GM12865 (cell line): Measurements from ENCODE around the gene EXOC3L2.
"Not testable (repeated sequence)": the region's sequence is repeated elsewhere in the genome, so short reads cannot be mapped to it uniquely, and the experiment has no call there.

ENCODE experiments used
- DNase-seq: peaks from one replicate; pipeline ENCODE4 v3.0.0; 2010; ENCODE audit warnings: low read depth
- H3K4me3 ChIP-seq: 2 replicates; pipeline ENCODE4 v1.5.1; 2011; ENCODE audit warnings: mild to moderate bottlenecking, low read depth, low read length, control low read depth
- CTCF ChIP-seq: IDR thresholded peaks from 2 replicates; pipeline ENCODE4 v1.5.1; 2011; ENCODE audit warnings: low read length, control low read depth, low read depth, inconsistent platforms; ENCODE audit not compliant: insufficient read depth; ENCODE audit errors: missing control alignments

The EXOC3L2 gene

GRCh38 chr19:45271098-45271734 lies 26.0 kb upstream of the EXOC3L2 start:
- DNase-seq, result no peak
- TF ChIP-seq CTCF, result no peak
- H3K4me3 ChIP-seq, result no peak overlapping the region

- H3K4me3 ChIP-seq, DNase-seq: not testable (repeated sequence)
These were observed 24.7 kb upstream of the EXOC3L2 start for GRCh38 chr19:45269939-45270338.

- DNase-seq, result no peak
- TF ChIP-seq CTCF, result no peak
- no peak overlapping the region for H3K4me3 ChIP-seq
These were observed 22.1 kb upstream of the EXOC3L2 start for GRCh38 chr19:45267296-45267695.

- no peak for DNase-seq
- no peak for TF ChIP-seq CTCF
- H3K4me3 ChIP-seq, result no peak overlapping the region
These were observed 20.2 kb upstream of the EXOC3L2 start for GRCh38 chr19:45265375-45265774.

GRCh38 chr19:45264781-45265317 lies 19.6 kb upstream of the EXOC3L2 start:
- no peak overlapping the region for H3K4me3 ChIP-seq
- no peak for TF ChIP-seq CTCF
- no peak for DNase-seq

DNA sequence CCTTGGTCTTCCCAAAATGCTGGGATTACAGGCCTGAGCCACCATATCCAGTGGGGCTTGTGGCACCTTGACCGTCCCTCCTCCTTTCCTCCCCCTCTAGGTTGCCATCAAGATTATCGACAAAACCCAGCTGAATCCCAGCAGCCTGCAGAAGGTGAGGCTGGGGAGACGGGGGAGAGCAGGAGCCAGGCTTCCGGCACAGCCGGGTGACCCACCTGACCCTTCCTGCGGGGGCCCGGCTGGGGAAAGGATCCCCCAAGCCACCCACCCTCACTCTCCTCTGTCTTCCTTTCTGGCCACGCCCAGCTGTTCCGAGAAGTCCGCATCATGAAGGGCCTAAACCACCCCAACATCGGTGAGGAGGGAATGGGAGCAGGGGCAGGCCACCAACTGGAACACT lies 17.8 kb upstream of the EXOC3L2 start:
- TF ChIP-seq CTCF, result no peak
- no peak for DNase-seq

DNA sequence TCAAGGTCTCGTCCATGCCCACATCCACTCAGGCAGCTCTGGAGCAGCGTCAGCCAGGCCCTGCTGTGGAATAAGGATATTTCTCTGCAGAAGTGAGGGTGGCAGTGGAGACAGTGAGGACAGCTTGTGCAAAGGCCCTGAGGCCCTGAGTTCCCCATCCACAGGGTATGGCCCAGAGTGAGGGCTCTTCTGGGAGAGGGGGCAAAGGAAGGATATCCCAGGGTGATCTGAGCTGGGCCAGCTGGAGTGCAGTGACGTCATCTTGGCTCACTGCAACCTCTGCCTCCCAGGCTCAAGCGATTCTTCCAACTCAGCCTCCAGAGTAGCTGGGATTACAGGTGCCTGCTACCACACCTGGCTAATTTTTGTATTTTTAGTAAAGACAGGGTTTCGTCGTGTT lies 17.4 kb upstream of the EXOC3L2 start:
- no peak overlapping the region for H3K4me3 ChIP-seq
- no peak for TF ChIP-seq CTCF
- DNase-seq, result no peak

More for the DNA sequence above, 17.8 kb upstream of the EXOC3L2 start:
- no peak overlapping the region for H3K4me3 ChIP-seq

DNA sequence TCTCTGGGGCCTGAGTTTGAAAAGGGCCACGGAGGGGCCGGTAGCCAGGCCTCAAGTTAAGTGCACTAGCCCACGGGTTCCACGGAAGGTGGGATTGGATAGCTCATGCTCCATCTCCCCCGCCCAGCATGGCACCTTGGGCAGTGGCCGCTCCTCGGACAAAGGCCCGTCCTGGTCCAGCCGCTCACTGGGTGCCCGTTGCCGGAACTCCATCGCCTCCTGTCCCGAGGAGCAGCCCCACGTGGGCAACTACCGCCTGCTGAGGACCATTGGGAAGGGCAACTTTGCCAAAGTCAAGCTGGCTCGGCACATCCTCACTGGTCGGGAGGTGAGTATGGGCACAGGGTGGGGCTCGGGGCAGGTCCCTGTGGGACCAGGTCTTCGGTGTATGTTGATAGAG lies 13.7 kb upstream of the EXOC3L2 start:
- no peak overlapping the region for H3K4me3 ChIP-seq
- no peak for DNase-seq

More for the DNA sequence above, 13.7 kb upstream of the EXOC3L2 start:
- no peak for TF ChIP-seq CTCF
